Mesothelial cell of epicardium (in vitro differentiated cells): ENCODE data around the gene ANK3. TPM values are rescaled to one million over a fixed set of nuclear protein-coding genes. Genes with fewer than 3 reads are reported as not detected.
A peak's percentile ranks its signal among the peaks of the same experiment; 100 is the strongest.

ENCODE experiments used
- DNase-seq, 2 experiments: peaks; one replicate each; pipeline ENCODE4 v3.0.0; 2021; ENCODE audit warnings: low spot score in 2 of 2; ENCODE audit not compliant: unreplicated experiment in 2 of 2
- H3K27ac Mint-ChIP-seq: 2 replicates; pipeline ENCODE4 v1.8.0; 2021; ENCODE audit warnings: mixed read lengths
- H3K27me3 Mint-ChIP-seq: 2 replicates; pipeline ENCODE4 v1.8.0; 2021; ENCODE audit warnings: low read depth, mixed read lengths
- H3K36me3 Mint-ChIP-seq: 2 replicates; pipeline ENCODE4 v1.8.0; 2021; ENCODE audit warnings: mixed read lengths
- H3K4me1 Mint-ChIP-seq: 2 replicates; pipeline ENCODE4 v1.8.0; 2021; ENCODE audit warnings: mixed read lengths
- H3K4me3 Mint-ChIP-seq: 2 replicates; pipeline ENCODE4 v1.8.0; 2021; ENCODE audit warnings: mild to moderate bottlenecking, moderate library complexity, mixed read lengths
- H3K9me3 Mint-ChIP-seq: 2 replicates; pipeline ENCODE4 v1.8.0; 2021; ENCODE audit warnings: mixed read lengths
- total RNA-seq: library from RNA; stranded (reverse); gene quantifications from 3 replicates; pipeline ENCODE4 v1.2.1, GENCODE V29; 2021
- TF ChIP-seq, protein P1 (sequence below): fragments of 200-600 bp; sonication (generic); IDR thresholded peaks from one replicate; pipeline ENCODE4 v1.5.0; 2021; ENCODE audit warnings: antibody characterized with exemption; ENCODE audit not compliant: unreplicated experiment

ANK3 gene
- total RNA-seq, 1 donor from 2014 or later, result 242 TPM

DNA sequence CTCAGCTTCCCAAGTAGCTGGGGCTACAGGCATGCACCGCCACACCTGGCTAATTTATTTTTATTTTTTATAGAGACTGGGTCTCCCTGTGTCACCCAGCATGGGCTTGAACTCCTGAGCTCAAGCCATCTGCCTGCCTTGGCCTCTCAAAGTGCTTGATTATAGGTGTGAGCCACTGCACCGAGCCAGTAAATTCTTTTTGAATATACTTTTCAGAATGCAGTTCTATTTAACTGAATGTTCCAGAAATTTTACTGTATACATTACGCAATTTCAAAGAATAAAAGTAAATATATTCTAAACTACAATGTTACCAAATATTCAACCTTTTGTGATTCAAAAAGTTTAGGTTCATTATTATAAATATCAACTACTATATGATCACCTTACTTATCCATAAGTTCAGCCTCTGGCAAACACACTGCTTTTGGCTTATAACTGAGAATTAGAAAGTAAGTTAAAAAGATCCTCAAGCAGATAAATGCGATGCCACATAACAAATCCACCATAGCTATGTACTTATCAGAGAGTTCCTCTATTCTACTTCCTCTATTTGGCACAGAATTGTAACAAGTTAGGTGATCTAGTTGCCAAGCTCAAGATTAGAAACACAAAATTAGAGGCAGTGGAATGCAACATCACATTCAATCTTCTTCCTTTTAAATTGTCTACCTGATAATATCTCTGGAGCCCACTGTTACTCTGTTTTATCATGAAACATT, 118.2 kb downstream of the ANK3 start:
- peaks cover 17% of the 10 kb centered on the region for H3K36me3 Mint-ChIP-seq
- TF ChIP-seq, protein P1, sequence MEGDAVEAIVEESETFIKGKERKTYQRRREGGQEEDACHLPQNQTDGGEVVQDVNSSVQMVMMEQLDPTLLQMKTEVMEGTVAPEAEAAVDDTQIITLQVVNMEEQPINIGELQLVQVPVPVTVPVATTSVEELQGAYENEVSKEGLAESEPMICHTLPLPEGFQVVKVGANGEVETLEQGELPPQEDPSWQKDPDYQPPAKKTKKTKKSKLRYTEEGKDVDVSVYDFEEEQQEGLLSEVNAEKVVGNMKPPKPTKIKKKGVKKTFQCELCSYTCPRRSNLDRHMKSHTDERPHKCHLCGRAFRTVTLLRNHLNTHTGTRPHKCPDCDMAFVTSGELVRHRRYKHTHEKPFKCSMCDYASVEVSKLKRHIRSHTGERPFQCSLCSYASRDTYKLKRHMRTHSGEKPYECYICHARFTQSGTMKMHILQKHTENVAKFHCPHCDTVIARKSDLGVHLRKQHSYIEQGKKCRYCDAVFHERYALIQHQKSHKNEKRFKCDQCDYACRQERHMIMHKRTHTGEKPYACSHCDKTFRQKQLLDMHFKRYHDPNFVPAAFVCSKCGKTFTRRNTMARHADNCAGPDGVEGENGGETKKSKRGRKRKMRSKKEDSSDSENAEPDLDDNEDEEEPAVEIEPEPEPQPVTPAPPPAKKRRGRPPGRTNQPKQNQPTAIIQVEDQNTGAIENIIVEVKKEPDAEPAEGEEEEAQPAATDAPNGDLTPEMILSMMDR, result no peak
- no peaks in the 10 kb centered on the region for H3K27me3 Mint-ChIP-seq
- H3K4me3 Mint-ChIP-seq, result no peak overlapping the region
- H3K4me1 Mint-ChIP-seq, result peaks cover 6% of the 10 kb centered on the region
- peaks cover 7% of the 10 kb centered on the region for H3K9me3 Mint-ChIP-seq
- no peak for DNase-seq
- peak overlapping the region; percentile 40 for H3K27ac Mint-ChIP-seq

DNA sequence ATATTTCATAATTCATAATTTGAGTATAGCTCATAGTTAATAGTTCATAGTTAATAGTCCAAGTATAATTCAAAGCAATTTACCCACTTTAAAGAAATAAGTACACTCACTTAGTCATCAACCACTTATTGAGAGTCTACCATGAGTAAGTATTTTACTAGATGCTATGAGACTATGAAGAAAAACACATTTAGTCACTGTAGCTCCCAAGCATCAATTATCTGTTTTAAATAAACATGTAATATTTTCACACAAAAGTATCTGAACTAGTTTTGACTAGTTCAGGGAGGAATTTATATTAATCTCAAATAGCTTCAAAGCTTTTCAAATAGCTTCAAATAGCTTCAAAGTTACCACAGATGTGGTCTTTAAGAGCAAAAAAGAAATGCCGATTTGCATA, 119.2 kb downstream of the ANK3 start:
- H3K36me3 Mint-ChIP-seq, result peaks cover 14% of the 10 kb centered on the region
- peaks cover 10% of the 10 kb centered on the region for H3K4me1 Mint-ChIP-seq
- no peak overlapping the region for H3K4me3 Mint-ChIP-seq
- TF ChIP-seq, protein P1, result no peak
- peaks cover 7% of the 10 kb centered on the region for H3K9me3 Mint-ChIP-seq
- DNase-seq, result no peak
- no peaks in the 10 kb centered on the region for H3K27me3 Mint-ChIP-seq
- no peak overlapping the region for H3K27ac Mint-ChIP-seq

DNA sequence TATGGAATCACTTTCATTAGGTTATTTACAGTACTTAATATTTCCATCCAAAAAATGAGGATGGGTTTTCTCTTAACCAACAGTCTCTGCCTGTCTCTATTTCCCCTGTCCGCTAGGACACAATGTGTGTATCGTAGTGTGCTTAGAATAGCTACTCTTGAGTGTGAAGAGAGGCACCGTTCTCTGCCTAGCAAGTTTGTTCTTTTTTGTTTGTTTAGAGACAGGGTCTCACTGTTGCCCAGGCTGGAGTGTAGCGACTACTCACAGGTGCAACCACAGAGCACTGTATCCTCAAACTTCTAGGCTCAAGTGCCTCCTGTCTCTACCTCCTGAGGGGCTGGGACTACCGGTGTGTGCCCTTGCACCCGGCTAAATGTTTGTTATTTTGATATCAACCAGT, 121.9 kb downstream of the ANK3 start:
- Mint-ChIP-seq H3K4me3 (no peak overlapping the region), H3K27ac (no peak overlapping the region)
- DNase-seq, result no peak

DNA sequence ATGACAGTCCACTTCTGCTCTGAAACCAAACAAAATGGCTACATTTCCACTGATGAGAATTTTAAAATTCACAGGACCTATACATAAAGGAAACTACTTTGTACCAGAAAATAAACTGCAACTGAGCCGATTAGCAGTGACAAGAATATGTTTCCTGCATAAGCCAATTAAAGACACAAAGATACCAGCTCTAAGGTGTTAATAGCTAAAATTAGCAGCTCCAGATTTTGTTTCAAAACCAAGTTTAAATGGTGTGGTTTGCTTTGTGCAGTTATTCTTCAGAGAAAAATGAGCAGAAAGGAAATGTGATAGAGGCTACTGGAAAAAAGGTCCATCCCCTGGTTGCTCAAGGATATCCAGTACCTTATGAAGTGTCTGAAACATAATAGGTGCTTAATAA, 123.2 kb downstream of the ANK3 start:
- TF ChIP-seq, protein P1, result no peak
- Mint-ChIP-seq H3K4me1 (peaks cover 5% of the 10 kb centered on the region), H3K36me3 (peaks cover 22% of the 10 kb centered on the region), H3K27me3 (no peaks in the 10 kb centered on the region), H3K27ac (no peak overlapping the region), H3K9me3 (no peaks in the 10 kb centered on the region), H3K4me3 (no peak overlapping the region)
- no peak for DNase-seq

More for the DNA sequence above, 121.9 kb downstream of the ANK3 start:
- Mint-ChIP-seq H3K4me1 (peaks cover 10% of the 10 kb centered on the region), H3K9me3 (no peaks in the 10 kb centered on the region), H3K27me3 (no peaks in the 10 kb centered on the region), H3K36me3 (peaks cover 16% of the 10 kb centered on the region)
- TF ChIP-seq, protein P1, result no peak

DNA sequence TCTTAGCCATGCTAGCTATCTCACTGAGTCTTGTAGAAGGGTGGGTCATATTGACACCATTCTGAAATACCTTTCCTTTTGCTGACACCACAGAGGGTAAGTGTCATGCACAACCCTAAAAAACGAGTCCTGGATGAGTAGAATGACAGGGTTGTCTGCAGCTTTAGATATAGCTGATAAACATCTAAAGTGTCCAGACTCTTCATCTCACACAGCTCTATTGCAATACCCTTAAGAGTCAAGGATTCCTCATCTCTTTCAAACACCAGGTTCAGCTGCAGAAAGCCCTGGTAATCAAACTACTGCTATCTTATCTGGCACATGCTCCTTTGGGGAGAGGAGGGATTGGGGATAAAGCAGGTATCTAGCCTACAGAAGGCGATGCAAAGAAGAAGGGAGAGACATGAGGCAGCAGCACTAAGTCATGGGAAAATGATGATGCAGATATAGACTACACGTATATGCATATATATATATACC, 127.0 kb downstream of the ANK3 start:
- Mint-ChIP-seq H3K9me3 (no peaks in the 10 kb centered on the region), H3K4me3 (no peak overlapping the region), H3K27ac (no peak overlapping the region), H3K36me3 (peaks cover 28% of the 10 kb centered on the region), H3K27me3 (no peaks in the 10 kb centered on the region), H3K4me1 (peaks cover 18% of the 10 kb centered on the region)
- no peak for DNase-seq
- TF ChIP-seq, protein P1, result no peak
